HuH-7 (cell line): ENCODE measurements around the gene EPG5.
"Not testable (repeated sequence)": the region's sequence is repeated elsewhere in the genome, so short reads cannot be mapped to it uniquely, and the experiment has no call there.

Source experiments
- DNase-seq: peaks from one replicate; pipeline ENCODE4 v3.0.0; 2011; ENCODE audit warnings: low spot score

EPG5 gene

GRCh38 chr18:45967007-45967706 is at the start of gene EPG5:
Gene EPG5, minus strand, starts transcription at chr18:45967329. Its CDS starts 90 bp downstream, at chr18:45967239.
- peak; percentile 78 for DNase-seq

GRCh38 chr18:46013484-46014189 is 46.5 kb upstream of the EPG5 start:
- DNase-seq: no peak

- DNase-seq: no peak
Observed at GRCh38 chr18:46010676-46011075, 43.5 kb upstream of the EPG5 start.

- no peak for DNase-seq
Observed at GRCh38 chr18:46010050-46010449, 42.9 kb upstream of the EPG5 start.

GRCh38 chr18:46009125-46009840 is 42.2 kb upstream of the EPG5 start:
- no peak for DNase-seq

GRCh38 chr18:46008531-46008930 is 41.4 kb upstream of the EPG5 start:
- no peak for DNase-seq

- DNase-seq: no peak
Observed at GRCh38 chr18:46007165-46007564, 40.0 kb upstream of the EPG5 start.

- no peak for DNase-seq
Observed at GRCh38 chr18:46002934-46003333, 35.8 kb upstream of the EPG5 start.

GRCh38 chr18:46001892-46002291 is 34.8 kb upstream of the EPG5 start:
- DNase-seq: no peak

GRCh38 chr18:46001074-46001473 is 33.9 kb upstream of the EPG5 start:
- no peak for DNase-seq

GRCh38 chr18:45999536-45999935 is 32.4 kb upstream of the EPG5 start:
- DNase-seq: no peak

- no peak for DNase-seq
Observed at GRCh38 chr18:45998244-45998643, 31.1 kb upstream of the EPG5 start.

GRCh38 chr18:45997700-45998151 is 30.6 kb upstream of the EPG5 start:
- DNase-seq: no peak

GRCh38 chr18:45995461-45995860 is 28.3 kb upstream of the EPG5 start:
- DNase-seq: no peak

- DNase-seq: no peak
Observed at GRCh38 chr18:45993438-45993837, 26.3 kb upstream of the EPG5 start.

- not testable (repeated sequence) for DNase-seq
Observed at GRCh38 chr18:45992527-45992926, 25.4 kb upstream of the EPG5 start.

- DNase-seq: no peak
Observed at GRCh38 chr18:45991788-45992187, 24.7 kb upstream of the EPG5 start.

GRCh38 chr18:45984546-45985235 is 17.6 kb upstream of the EPG5 start:
- DNase-seq: no peak

GRCh38 chr18:45981821-45982220 is 14.7 kb upstream of the EPG5 start:
- DNase-seq: no peak

GRCh38 chr18:45980229-45980628 is 13.1 kb upstream of the EPG5 start:
- no peak for DNase-seq

- no peak for DNase-seq
Observed at GRCh38 chr18:45978084-45978483, 11.0 kb upstream of the EPG5 start.

- no peak for DNase-seq
Observed at GRCh38 chr18:45976974-45977373, 9.8 kb upstream of the EPG5 start.
